Naive B cell (primary cell): Measurements from ENCODE around the gene ERC2. TPM values are rescaled to one million over a fixed set of nuclear protein-coding genes. Genes with fewer than 3 reads are reported as not detected.

Experiments used
- ATAC-seq, 2 donors: fragments of 150-1000 bp; cut with Tn5 transposase; 2 replicates each; pipeline ENCODE4 v1.10.0; 2021; ENCODE audit warnings: low read depth in 2 of 2, mild to moderate bottlenecking in 2 of 2, moderate library complexity in 2 of 2
- DNase-seq: peaks from one replicate; pipeline ENCODE4 v3.0.0; 2022
- H3K27ac Mint-ChIP-seq, 6 donors: one replicate each; pipeline ENCODE4 v1.8.0; 2020 to 2022; ENCODE audit warnings: mild to moderate bottlenecking in 6 of 6, mixed read lengths in 6 of 6, moderate library complexity in 5 of 6, inconsistent platforms in 2 of 6
- H3K27me3 Mint-ChIP-seq, 3 donors: one replicate each; pipeline ENCODE4 v1.8.0; 2021 to 2022; ENCODE audit warnings: mixed read lengths in 3 of 3, mild to moderate bottlenecking in 1 of 3
- H3K36me3 Mint-ChIP-seq, 2 donors: one replicate each; pipeline ENCODE4 v1.8.0; 2020 to 2022; ENCODE audit warnings: mixed read lengths in 2 of 2, inconsistent platforms in 1 of 2, mild to moderate bottlenecking in 1 of 2
- H3K4me1 Mint-ChIP-seq, 3 donors: one replicate each; pipeline ENCODE4 v1.8.0; 2020 to 2022; ENCODE audit warnings: mixed read lengths in 3 of 3, inconsistent platforms in 1 of 3, mild to moderate bottlenecking in 1 of 3, moderate library complexity in 1 of 3
- H3K4me3 Mint-ChIP-seq, 8 donors: one replicate each; pipeline ENCODE4 v1.8.0; 2020 to 2022; ENCODE audit warnings: mild to moderate bottlenecking in 8 of 8, mixed read lengths in 8 of 8, moderate library complexity in 8 of 8, inconsistent platforms in 2 of 8
- H3K9me3 Mint-ChIP-seq, 7 donors: one replicate each; pipeline ENCODE4 v1.8.0; 2020 to 2022; ENCODE audit warnings: mixed read lengths in 7 of 7, mild to moderate bottlenecking in 5 of 7, inconsistent platforms in 2 of 7, moderate library complexity in 1 of 7
- polyA plus RNA-seq, 6 donors: library from polyadenylated mRNA; unstranded; fragments of 300-500 nt; fragmentation: Illumina TruSeq; gene quantifications; one replicate each; pipeline ENCODE4 v1.2.3, GENCODE V29; 2021; ENCODE audit warnings: low read depth in 6 of 6

The ERC2 gene
- polyA plus RNA-seq, 6 donors from 2014 or later = not detected

GRCh38 chr3:55604402-55604801 lies 863.9 kb downstream of the ERC2 start:
- no peak for DNase-seq
- ATAC-seq = no peak
- peaks cover 7 to 10% (median 10%) of the 10 kb centered on the region in 3 donors for H3K27me3 Mint-ChIP-seq

GRCh38 chr3:55601366-55602080 lies 866.7 kb downstream of the ERC2 start:
- peaks cover 0 to 4% (median 0%) of the 10 kb centered on the region in 7 donors for H3K9me3 Mint-ChIP-seq
- ATAC-seq (no peak), DNase-seq (no peak)
- H3K4me3 Mint-ChIP-seq = no peak overlapping the region
- H3K36me3 Mint-ChIP-seq = peaks cover 0 to 6% of the 10 kb centered on the region in 2 donors
- H3K27me3 Mint-ChIP-seq = peaks cover 7 to 10% (median 10%) of the 10 kb centered on the region in 3 donors
- H3K4me1 Mint-ChIP-seq = no peaks in the 10 kb centered on the region
- H3K27ac Mint-ChIP-seq = no peak overlapping the region

More at GRCh38 chr3:55604402-55604801, 863.9 kb downstream of the ERC2 start:
- Mint-ChIP-seq H3K9me3 (peaks cover 0 to 7% (median 1%) of the 10 kb centered on the region in 7 donors), H3K4me1 (no peaks in the 10 kb centered on the region), H3K36me3 (peaks cover 0 to 6% of the 10 kb centered on the region in 2 donors), H3K27ac (no peak overlapping the region), H3K4me3 (no peak overlapping the region)

GRCh38 chr3:55598224-55598623 lies 870.0 kb downstream of the ERC2 start:
- DNase-seq (no peak), ATAC-seq (no peak)
- H3K36me3 Mint-ChIP-seq = peaks cover 0 to 6% of the 10 kb centered on the region in 2 donors
- H3K4me1 Mint-ChIP-seq = no peaks in the 10 kb centered on the region
- H3K4me3 Mint-ChIP-seq = no peak overlapping the region
- peaks cover 7 to 14% (median 10%) of the 10 kb centered on the region in 3 donors for H3K27me3 Mint-ChIP-seq
- peaks cover 0 to 16% (median 7%) of the 10 kb centered on the region in 7 donors for H3K9me3 Mint-ChIP-seq
- H3K27ac Mint-ChIP-seq = no peak overlapping the region

- H3K27ac Mint-ChIP-seq = no peak overlapping the region
- H3K27me3 Mint-ChIP-seq = peaks cover 7 to 14% (median 10%) of the 10 kb centered on the region in 3 donors
Observed at GRCh38 chr3:55597641-55598040, 870.6 kb downstream of the ERC2 start.

GRCh38 chr3:55596212-55596611 lies 872.1 kb downstream of the ERC2 start:
- no peak overlapping the region for H3K27ac Mint-ChIP-seq
- H3K27me3 Mint-ChIP-seq = peaks cover 0 to 7% (median 4%) of the 10 kb centered on the region in 3 donors
- H3K36me3 Mint-ChIP-seq = no peaks in the 10 kb centered on the region
- H3K4me1 Mint-ChIP-seq = no peaks in the 10 kb centered on the region
- H3K9me3 Mint-ChIP-seq = peaks cover 0 to 13% (median 6%) of the 10 kb centered on the region in 7 donors
- no peak overlapping the region for H3K4me3 Mint-ChIP-seq
- ATAC-seq = no peak
- DNase-seq = no peak

More at GRCh38 chr3:55597641-55598040, 870.6 kb downstream of the ERC2 start:
- Mint-ChIP-seq H3K9me3 (peaks cover 0 to 16% (median 7%) of the 10 kb centered on the region in 7 donors), H3K4me3 (no peak overlapping the region), H3K36me3 (peaks cover 0 to 6% of the 10 kb centered on the region in 2 donors), H3K4me1 (no peaks in the 10 kb centered on the region)
- no peak for ATAC-seq
- DNase-seq = no peak

GRCh38 chr3:55595420-55595819 lies 872.8 kb downstream of the ERC2 start:
- H3K4me3 Mint-ChIP-seq = no peak overlapping the region
- H3K9me3 Mint-ChIP-seq = peaks cover 0 to 13% (median 6%) of the 10 kb centered on the region in 7 donors
- no peak overlapping the region for H3K27ac Mint-ChIP-seq
- no peaks in the 10 kb centered on the region for H3K4me1 Mint-ChIP-seq
- no peak for ATAC-seq
- peaks cover 0 to 4% (median 3%) of the 10 kb centered on the region in 3 donors for H3K27me3 Mint-ChIP-seq
- DNase-seq = no peak
- H3K36me3 Mint-ChIP-seq = no peaks in the 10 kb centered on the region

GRCh38 chr3:55592572-55592971 lies 875.7 kb downstream of the ERC2 start:
- Mint-ChIP-seq H3K4me1 (no peaks in the 10 kb centered on the region), H3K36me3 (no peaks in the 10 kb centered on the region), H3K4me3 (no peak overlapping the region), H3K9me3 (peaks cover 0 to 13% (median 7%) of the 10 kb centered on the region in 7 donors), H3K27ac (no peak overlapping the region), H3K27me3 (peaks cover 0 to 4% (median 0%) of the 10 kb centered on the region in 3 donors)
- ATAC-seq (no peak), DNase-seq (no peak)

GRCh38 chr3:55591888-55592287 lies 876.4 kb downstream of the ERC2 start:
- H3K4me3 Mint-ChIP-seq = no peak overlapping the region
- H3K36me3 Mint-ChIP-seq = no peaks in the 10 kb centered on the region
- H3K4me1 Mint-ChIP-seq = no peaks in the 10 kb centered on the region
- ATAC-seq = no peak
- no peak for DNase-seq
- H3K27me3 Mint-ChIP-seq = peaks cover 0 to 4% (median 0%) of the 10 kb centered on the region in 3 donors
- H3K27ac Mint-ChIP-seq = no peak overlapping the region
- peaks cover 0 to 13% (median 7%) of the 10 kb centered on the region in 7 donors for H3K9me3 Mint-ChIP-seq

GRCh38 chr3:55588146-55588765 lies 880.0 kb downstream of the ERC2 start:
- no peaks in the 10 kb centered on the region for H3K36me3 Mint-ChIP-seq
- H3K9me3 Mint-ChIP-seq = peaks cover 0 to 5% (median 0%) of the 10 kb centered on the region in 7 donors
- no peaks in the 10 kb centered on the region for H3K4me1 Mint-ChIP-seq
- DNase-seq (no peak), ATAC-seq (no peak)
- no peaks in the 10 kb centered on the region for H3K27me3 Mint-ChIP-seq
- no peak overlapping the region for H3K27ac Mint-ChIP-seq
- H3K4me3 Mint-ChIP-seq = no peak overlapping the region

- ATAC-seq (no peak), DNase-seq (no peak)
- Mint-ChIP-seq H3K9me3 (peaks cover 0 to 5% (median under 1%) of the 10 kb centered on the region in 7 donors), H3K4me1 (no peaks in the 10 kb centered on the region), H3K36me3 (no peaks in the 10 kb centered on the region), H3K4me3 (no peak overlapping the region), H3K27me3 (no peaks in the 10 kb centered on the region), H3K27ac (no peak overlapping the region)
Observed at GRCh38 chr3:55585856-55586255, 882.4 kb downstream of the ERC2 start.

GRCh38 chr3:55584716-55585368 lies 883.4 kb downstream of the ERC2 start:
- peaks cover 0 to 7% (median 3%) of the 10 kb centered on the region in 7 donors for H3K9me3 Mint-ChIP-seq
- no peak overlapping the region for H3K27ac Mint-ChIP-seq
- H3K4me1 Mint-ChIP-seq = no peaks in the 10 kb centered on the region
- no peak for ATAC-seq
- DNase-seq = no peak
- H3K36me3 Mint-ChIP-seq = no peaks in the 10 kb centered on the region
- no peaks in the 10 kb centered on the region for H3K27me3 Mint-ChIP-seq
- H3K4me3 Mint-ChIP-seq = no peak overlapping the region

- Mint-ChIP-seq H3K4me3 (no peak overlapping the region), H3K4me1 (no peaks in the 10 kb centered on the region), H3K27ac (no peak overlapping the region), H3K27me3 (no peaks in the 10 kb centered on the region), H3K36me3 (no peaks in the 10 kb centered on the region), H3K9me3 (peaks cover 0 to 5% (median 3%) of the 10 kb centered on the region in 7 donors)
- DNase-seq (no peak), ATAC-seq (no peak)
Observed at GRCh38 chr3:55584030-55584429, 884.2 kb downstream of the ERC2 start.

- no peaks in the 10 kb centered on the region for H3K36me3 Mint-ChIP-seq
- DNase-seq = no peak
- no peaks in the 10 kb centered on the region for H3K27me3 Mint-ChIP-seq
- peaks cover 0 to 4% (median 0%) of the 10 kb centered on the region in 7 donors for H3K9me3 Mint-ChIP-seq
- ATAC-seq = no peak
- H3K4me3 Mint-ChIP-seq = no peak overlapping the region
- no peaks in the 10 kb centered on the region for H3K4me1 Mint-ChIP-seq
- no peak overlapping the region for H3K27ac Mint-ChIP-seq
Observed at GRCh38 chr3:55583475-55583874, 884.8 kb downstream of the ERC2 start.
